ENCODE data around the gene SETD7. TPM values are rescaled to one million over a fixed set of nuclear protein-coding genes. Genes with fewer than 3 reads are reported as not detected.
A peak's percentile ranks its signal among the peaks of the same experiment; 100 is the strongest.

The SETD7 gene
- total RNA-seq, 1 experiment from 2014 or later, result 52.8 TPM

- ChIA-PET POLR2A (ENCODE audit: low non-redundant PET) (no interaction called here), CTCF (no interaction called here)
- Histone ChIP-seq H3K36me3 (ENCODE audit: insufficient read depth, low read length, poor library complexity, severe bottlenecking) (no peaks in the 10 kb centered on the region), H3K27ac (ENCODE audit: low read depth, low read length, poor library complexity, severe bottlenecking) (peak overlapping the region; percentile 53), H3K27me3 (replicated peaks; ENCODE audit: insufficient read depth, low read depth, low read length, poor library complexity) (no peaks in the 10 kb centered on the region), H3K4me1 (ENCODE audit: insufficient read depth, low read length, poor library complexity, severe bottlenecking) (peaks cover 28% of the 10 kb centered on the region), H3K9me3 (ENCODE audit: low read depth, low read length, poor library complexity, severe bottlenecking) (no peaks in the 10 kb centered on the region), H3K4me3 (ENCODE audit: low read depth, low read length, poor library complexity, severe bottlenecking) (no peak overlapping the region)
- DNase-seq (ENCODE audit: low spot score), result peak; percentile 62
- no TSS peak for BruUV-seq (replicated peaks)
- intact Hi-C loops (cut with micrococcal nuclease; ENCODE audit: unreplicated experiment), result no loop called here
- TF ChIP-seq EZH2 (IDR thresholded peaks at IDR 0.05; ENCODE audit: borderline replicate concordance, low read depth, low read length, poor library complexity, severe bottlenecking), result no peak
- no peak for TF ChIP-seq CTCF (conservative IDR thresholded peaks at IDR 0.05; ENCODE audit: low read depth, low read length)
Observed at GRCh38 chr4:139576219-139576618, 20.2 kb upstream of the SETD7 start.

- Histone ChIP-seq H3K9me3 (ENCODE audit: low read depth, low read length, poor library complexity, severe bottlenecking) (no peaks in the 10 kb centered on the region), H3K36me3 (ENCODE audit: insufficient read depth, low read length, poor library complexity, severe bottlenecking) (no peaks in the 10 kb centered on the region), H3K4me1 (ENCODE audit: insufficient read depth, low read length, poor library complexity, severe bottlenecking) (peaks cover 28% of the 10 kb centered on the region), H3K4me3 (ENCODE audit: low read depth, low read length, poor library complexity, severe bottlenecking) (no peak overlapping the region), H3K27ac (ENCODE audit: low read depth, low read length, poor library complexity, severe bottlenecking) (peak overlapping the region; percentile 53), H3K27me3 (replicated peaks; ENCODE audit: insufficient read depth, low read depth, low read length, poor library complexity) (no peaks in the 10 kb centered on the region)
- no TSS peak for BruUV-seq (replicated peaks)
- POLR2A ChIA-PET (ENCODE audit: low non-redundant PET), result interaction anchor here (0.7 kb wide), 1 partner anchor 18 kb away, joined by 3 read pairs; no protein-coding TSS in a partner anchor
- no peak for DNase-seq (ENCODE audit: low spot score)
- TF ChIP-seq CTCF (conservative IDR thresholded peaks at IDR 0.05; ENCODE audit: low read depth, low read length) (no peak), EZH2 (IDR thresholded peaks at IDR 0.05; ENCODE audit: borderline replicate concordance, low read depth, low read length, poor library complexity, severe bottlenecking) (no peak)
- CTCF ChIA-PET, result no interaction called here
- intact Hi-C loops (cut with micrococcal nuclease; ENCODE audit: unreplicated experiment), result no loop called here
Observed at GRCh38 chr4:139575072-139575471, 19.1 kb upstream of the SETD7 start.

GRCh38 chr4:139574641-139575040, 18.6 kb upstream of the SETD7 start:
- CTCF ChIA-PET, result no interaction called here
- DNase-seq (ENCODE audit: low spot score), result peak; percentile 53
- BruUV-seq (replicated peaks), result no TSS peak
- peaks cover 28% of the 10 kb centered on the region for H3K4me1 ChIP-seq (ENCODE audit: insufficient read depth, low read length, poor library complexity, severe bottlenecking)
- peak overlapping the region; percentile 53 for H3K27ac ChIP-seq (ENCODE audit: low read depth, low read length, poor library complexity, severe bottlenecking)
- no peaks in the 10 kb centered on the region for H3K36me3 ChIP-seq (ENCODE audit: insufficient read depth, low read length, poor library complexity, severe bottlenecking)
- TF ChIP-seq EZH2 (IDR thresholded peaks at IDR 0.05; ENCODE audit: borderline replicate concordance, low read depth, low read length, poor library complexity, severe bottlenecking) (no peak), CTCF (conservative IDR thresholded peaks at IDR 0.05; ENCODE audit: low read depth, low read length) (no peak)
- H3K4me3 ChIP-seq (ENCODE audit: low read depth, low read length, poor library complexity, severe bottlenecking), result no peak overlapping the region
- H3K9me3 ChIP-seq (ENCODE audit: low read depth, low read length, poor library complexity, severe bottlenecking), result no peaks in the 10 kb centered on the region
- no peaks in the 10 kb centered on the region for H3K27me3 ChIP-seq (replicated peaks; ENCODE audit: insufficient read depth, low read depth, low read length, poor library complexity)
- POLR2A ChIA-PET (ENCODE audit: low non-redundant PET), result interaction anchor here (0.7 kb wide), 1 partner anchor 18 kb away, joined by 3 read pairs; no protein-coding TSS in a partner anchor
- intact Hi-C loops (cut with micrococcal nuclease; ENCODE audit: unreplicated experiment), result no loop called here

All from A673 (cell line).